CD14-positive monocyte (primary cell): ENCODE measurements around the gene ZSCAN10. TPM values are rescaled to one million over a fixed set of nuclear protein-coding genes. Genes with fewer than 3 reads are reported as not detected.

Experiments used
- DNase-seq, 3 donors: peaks; one replicate each; pipeline ENCODE4 v3.0.0-alpha.2; 2011 to 2022
- H2AFZ ChIP-seq: 2 replicates; pipeline ENCODE4 v1.6.0; 2012; ENCODE audit warnings: mild to moderate bottlenecking, low read depth, low read length, inconsistent platforms; ENCODE audit not compliant: insufficient read depth, poor library complexity, severe bottlenecking
- H3K27ac ChIP-seq, 2 donors: 1 replicate in 1 of 2; 2 replicates in 1 of 2; pipeline ENCODE4 v1.5.1; 2012 to 2013; ENCODE audit warnings: low read length in 2 of 2, control low read depth in 1 of 2, inconsistent platforms in 1 of 2, low read depth in 1 of 2, mild to moderate bottlenecking in 1 of 2
- H3K27me3 ChIP-seq, 2 donors: one replicate each; pipeline versions ENCODE4 v1.6.0 to v1.6.1; 2011 to 2013; ENCODE audit warnings: low read length in 2 of 2; ENCODE audit not compliant: control insufficient read depth in 2 of 2, insufficient read depth in 2 of 2
- H3K36me3 ChIP-seq, 2 donors: replicated peaks in 1 of 2; 1 replicate in 1 of 2; 2 replicates in 1 of 2; pipeline versions ENCODE4 v1.5.1 to v1.6.1; 2012 to 2013; ENCODE audit warnings: low read length in 2 of 2, control low read depth in 1 of 2, inconsistent platforms in 1 of 2, mild to moderate bottlenecking in 1 of 2; ENCODE audit not compliant: insufficient read depth in 2 of 2, control insufficient read depth in 1 of 2
- H3K4me1 ChIP-seq, 2 donors: 1 replicate in 1 of 2; 2 replicates in 1 of 2; pipeline versions ENCODE4 v1.5.1 to v1.6.1; 2012 to 2013; ENCODE audit warnings: low read length in 2 of 2, control low read depth in 1 of 2, inconsistent platforms in 1 of 2, mild to moderate bottlenecking in 1 of 2, moderate library complexity in 1 of 2; ENCODE audit not compliant: insufficient read depth in 2 of 2, control insufficient read depth in 1 of 2
- H3K4me2 ChIP-seq: replicated peaks from 2 replicates; pipeline ENCODE3; 2012; ENCODE audit warnings: low read length, moderate library complexity, mild to moderate bottlenecking; ENCODE audit not compliant: poor library complexity, severe bottlenecking; ENCODE audit errors: extremely low read depth
- H3K4me3 ChIP-seq, 3 experiments: fragments of 200-600 bp in 1 of 3; sonication (generic) in 1 of 3; replicated peaks in 1 of 3; 1 replicate in 2 of 3; 2 replicates in 1 of 3; pipeline ENCODE4 v1.5.1; 2011 to 2013; ENCODE audit warnings: low read length in 3 of 3, mild to moderate bottlenecking in 3 of 3, control low read depth in 2 of 3, low read depth in 2 of 3, inconsistent platforms in 1 of 3, moderate library complexity in 1 of 3
- H3K79me2 ChIP-seq: 2 replicates; pipeline ENCODE4 v1.6.0; 2012; ENCODE audit warnings: mild to moderate bottlenecking, control low read depth, inconsistent platforms, low read length, moderate library complexity; ENCODE audit not compliant: insufficient read depth
- H3K9ac ChIP-seq: 2 replicates; pipeline ENCODE4 v1.6.0; 2017; ENCODE audit warnings: low read length, mild to moderate bottlenecking; ENCODE audit not compliant: insufficient read depth, poor library complexity, severe bottlenecking
- H3K9me3 ChIP-seq, 2 donors: replicated peaks in 1 of 2; 1 replicate in 1 of 2; 2 replicates in 1 of 2; pipeline versions ENCODE4 v1.5.1 to v1.6.1; 2012 to 2013; ENCODE audit warnings: low read length in 2 of 2, control low read depth in 1 of 2; ENCODE audit not compliant: control insufficient read depth in 1 of 2, insufficient read depth in 1 of 2
- H4K20me1 ChIP-seq: 2 replicates; pipeline ENCODE4 v1.6.0; 2012; ENCODE audit warnings: mild to moderate bottlenecking, low read length, control low read depth, moderate library complexity; ENCODE audit not compliant: insufficient read depth
- H3K27ac Mint-ChIP-seq, 7 donors: one replicate each; pipeline ENCODE4 v1.8.0; 2020; ENCODE audit warnings: mild to moderate bottlenecking in 7 of 7, mixed read lengths in 7 of 7, moderate library complexity in 6 of 7, inconsistent platforms in 2 of 7
- H3K27me3 Mint-ChIP-seq, 3 donors: one replicate each; pipeline ENCODE4 v1.8.0; 2021 to 2022; ENCODE audit warnings: low read depth in 3 of 3, mild to moderate bottlenecking in 3 of 3, mixed read lengths in 3 of 3, moderate library complexity in 3 of 3, inconsistent platforms in 1 of 3
- H3K36me3 Mint-ChIP-seq, 2 donors: one replicate each; pipeline ENCODE4 v1.8.0; 2020; ENCODE audit warnings: mixed read lengths in 2 of 2, inconsistent platforms in 1 of 2, mild to moderate bottlenecking in 1 of 2
- H3K4me1 Mint-ChIP-seq: one replicate; pipeline ENCODE4 v1.8.0; 2020; ENCODE audit warnings: mild to moderate bottlenecking, mixed read lengths
- H3K4me3 Mint-ChIP-seq, 2 donors: one replicate each; pipeline ENCODE4 v1.8.0; 2020; ENCODE audit warnings: mild to moderate bottlenecking in 2 of 2, mixed read lengths in 2 of 2, moderate library complexity in 1 of 2
- H3K9me3 Mint-ChIP-seq, 7 donors: one replicate each; pipeline ENCODE4 v1.8.0; 2020 to 2022; ENCODE audit warnings: mixed read lengths in 7 of 7, mild to moderate bottlenecking in 6 of 7, moderate library complexity in 6 of 7, inconsistent platforms in 2 of 7
- CTCF ChIP-seq: fragments of 200-600 bp; IDR thresholded peaks from one replicate; pipeline ENCODE4 v1.8.0; 2022; ENCODE audit warnings: antibody characterized with exemption, mild to moderate bottlenecking
- WGBS: methylation state at CpG from one replicate; pipeline ENCODE4 v1.1.5; 2013; ENCODE audit warnings: missing lambda C conversion rate; ENCODE audit not compliant: insufficient coverage; 5-methylcytosine and 5-hydroxymethylcytosine counted together
- intact Hi-C, 2 donors: fragments of 100-400 bp; cut with micrococcal nuclease; formaldehyde crosslinking; loops; one replicate each; pipeline versions ENCODE4 v1.15.0 to v1.15.1; 2023
- polyA plus RNA-seq, 3 donors: library from polyadenylated mRNA; depleted of rRNA in 1 of 3; unstranded in 2 of 3; stranded (reverse) in 1 of 3; fragments of 300-500 nt in 2 of 3; fragments of >200 nt in 1 of 3; fragmentation: Illumina TruSeq in 2 of 3; gene quantifications; 1 replicate in 2 of 3; 2 replicates in 1 of 3; pipeline ENCODE4 v1.2.3, GENCODE V29; 2012 to 2021

ZSCAN10 gene
- polyA plus RNA-seq, 3 donors: 0.29 TPM; not detected in 2

- DNase-seq: no peak
- Histone ChIP-seq H3K4me3 (no peak overlapping the region), H3K4me2 (no peak overlapping the region), H4K20me1 (no peaks in the 10 kb centered on the region), H3K79me2 (no peaks in the 10 kb centered on the region), H3K27ac (no peak overlapping the region), H3K9me3 (no peaks in the 10 kb centered on the region), H3K9ac (no peak overlapping the region), H2AFZ (no peak overlapping the region), H3K4me1 (peaks cover 12 to 20% of the 10 kb centered on the region in 2 donors), H3K36me3 (peaks cover 0 to 14% of the 10 kb centered on the region in 2 donors), H3K27me3 (no peaks in the 10 kb centered on the region)
- H3K4me1 Mint-ChIP-seq: peaks cover 14% of the 10 kb centered on the region
- H3K36me3 Mint-ChIP-seq: peaks cover 4 to 9% of the 10 kb centered on the region in 2 donors
- intact Hi-C loops: loop anchor here in 1 of 2 donors (10.0 kb wide), 2 partner anchors 96 to 206 kb away; partner anchors contain the start of genes FLYWCH1, HCFC1R1, THOC6 and TNFRSF12A
- no peaks in the 10 kb centered on the region for H3K9me3 Mint-ChIP-seq
- 98% methylated on average over 16 of the region's 16 CpGs for WGBS
- no peak overlapping the region for H3K4me3 Mint-ChIP-seq
- no peak overlapping the region for H3K27ac Mint-ChIP-seq
- peaks cover 4 to 6% (median 6%) of the 10 kb centered on the region in 3 donors for H3K27me3 Mint-ChIP-seq
- no peak for TF ChIP-seq CTCF
Observed at GRCh38 chr16:3120435-3120834, 21.3 kb upstream of the ZSCAN10 start.

- no peaks in the 10 kb centered on the region for H3K9me3 Mint-ChIP-seq
- H3K27ac ChIP-seq: no peak overlapping the region
- peaks cover 4 to 6% (median 6%) of the 10 kb centered on the region in 3 donors for H3K27me3 Mint-ChIP-seq
- no peak overlapping the region for H3K4me2 ChIP-seq
- WGBS: 95% methylated on average over 41 of the region's 57 CpGs
- peaks cover 7 to 14% of the 10 kb centered on the region in 2 donors for H3K4me1 ChIP-seq
- peaks cover 0 to 14% of the 10 kb centered on the region in 2 donors for H3K36me3 ChIP-seq
- no peaks in the 10 kb centered on the region for H3K79me2 ChIP-seq
- H3K27ac Mint-ChIP-seq: no peak overlapping the region
- DNase-seq: no peak
- H3K27me3 ChIP-seq: no peaks in the 10 kb centered on the region
- intact Hi-C loops: loop anchor here in 1 of 2 donors (10.0 kb wide), 2 partner anchors 95 to 205 kb away; partner anchors contain the start of genes FLYWCH1, HCFC1R1, THOC6 and TNFRSF12A
- H3K9me3 ChIP-seq: no peaks in the 10 kb centered on the region
- no peak overlapping the region for H3K9ac ChIP-seq
- peaks cover 2 to 9% of the 10 kb centered on the region in 2 donors for H3K36me3 Mint-ChIP-seq
- no peak overlapping the region for H3K4me3 Mint-ChIP-seq
- H2AFZ ChIP-seq: no peak overlapping the region
- H3K4me3 ChIP-seq: no peak overlapping the region
- TF ChIP-seq CTCF: no peak
- peaks cover 9% of the 10 kb centered on the region for H3K4me1 Mint-ChIP-seq
- no peaks in the 10 kb centered on the region for H4K20me1 ChIP-seq
Observed at GRCh38 chr16:3119701-3120408, 20.8 kb upstream of the ZSCAN10 start.
